ENCODE results near the gene CSN1S1.

The CSN1S1 gene

DNA sequence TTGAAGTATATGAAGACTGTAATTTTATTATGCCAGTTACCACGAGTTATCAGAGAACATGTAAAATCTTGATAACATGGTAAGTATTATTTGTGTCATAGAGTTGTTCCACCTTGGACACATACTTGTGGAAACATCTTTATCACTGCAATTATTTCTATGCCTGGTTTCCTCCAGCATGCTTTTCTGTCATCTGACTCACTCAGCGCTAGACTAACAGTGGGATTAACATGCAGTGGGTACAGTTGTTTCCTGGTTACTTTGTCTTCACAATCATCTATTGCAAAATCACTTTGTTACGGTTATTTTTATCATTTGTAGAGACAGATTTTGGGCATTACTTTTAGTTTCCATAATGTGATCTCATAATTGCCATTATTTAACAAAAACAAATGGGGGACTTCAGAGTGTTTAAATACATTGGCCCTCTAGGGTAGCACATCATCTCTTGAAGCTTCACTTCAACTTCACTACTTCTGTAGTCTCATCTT, 64.7 kb downstream of the CSN1S1 start, which contains the start of gene STATH:
TSS of gene STATH (plus strand) at position 441 of the 491 bp plus-strand sequence. CDS start 2,472 bp downstream, outside the sequence.
- no peak for DNase-seq

Measured in NCI-H1694 (cell line).